ENCODE data around the gene F5.
"Not testable (repeated sequence)": the region's sequence is repeated elsewhere in the genome, so short reads cannot be mapped to it uniquely, and the experiment has no call there.

F5 gene

DNA sequence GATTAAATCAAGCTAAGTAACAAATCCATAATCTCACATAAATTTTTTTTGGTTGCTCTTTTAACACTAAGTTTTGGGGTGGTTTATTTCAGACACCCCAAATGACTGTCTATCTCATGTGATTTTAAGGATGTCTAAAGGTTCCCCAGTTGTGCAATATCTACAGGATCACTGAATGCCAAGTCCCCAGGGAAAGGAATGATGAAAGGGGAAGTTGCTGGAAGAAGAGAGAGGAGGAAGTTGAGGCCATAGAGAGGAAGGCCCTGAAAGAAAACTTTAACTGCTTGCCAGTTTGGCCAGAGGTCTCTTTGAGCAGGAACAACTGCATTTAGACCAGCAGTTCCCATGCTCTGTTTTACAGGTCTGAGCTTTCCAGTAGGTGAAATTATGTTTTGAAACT lies 73.1 kb downstream of the F5 start:
- no peaks in the 10 kb centered on the region for H3K27me3 ChIP-seq (replicated peaks; ENCODE audit: control insufficient read depth, insufficient read depth, low read length, poor library complexity, severe bottlenecking)
- no peaks in the 10 kb centered on the region for H3K36me3 ChIP-seq (ENCODE audit: control insufficient read depth, insufficient read depth, low read length)
- H3K27ac ChIP-seq (ENCODE audit: insufficient read depth, low read length, poor library complexity, severe bottlenecking): no peak overlapping the region
- no peak for DNase-seq
- H3K9me3 ChIP-seq (ENCODE audit: control insufficient read depth, low read length): no peaks in the 10 kb centered on the region
- peaks cover 5% of the 10 kb centered on the region for H3K4me1 ChIP-seq (ENCODE audit: control insufficient read depth, insufficient read depth, low read length, poor library complexity, severe bottlenecking)
- H3K4me3 ChIP-seq (ENCODE audit: insufficient read depth, low read depth, low read length, poor library complexity, severe bottlenecking): no peak overlapping the region

DNA sequence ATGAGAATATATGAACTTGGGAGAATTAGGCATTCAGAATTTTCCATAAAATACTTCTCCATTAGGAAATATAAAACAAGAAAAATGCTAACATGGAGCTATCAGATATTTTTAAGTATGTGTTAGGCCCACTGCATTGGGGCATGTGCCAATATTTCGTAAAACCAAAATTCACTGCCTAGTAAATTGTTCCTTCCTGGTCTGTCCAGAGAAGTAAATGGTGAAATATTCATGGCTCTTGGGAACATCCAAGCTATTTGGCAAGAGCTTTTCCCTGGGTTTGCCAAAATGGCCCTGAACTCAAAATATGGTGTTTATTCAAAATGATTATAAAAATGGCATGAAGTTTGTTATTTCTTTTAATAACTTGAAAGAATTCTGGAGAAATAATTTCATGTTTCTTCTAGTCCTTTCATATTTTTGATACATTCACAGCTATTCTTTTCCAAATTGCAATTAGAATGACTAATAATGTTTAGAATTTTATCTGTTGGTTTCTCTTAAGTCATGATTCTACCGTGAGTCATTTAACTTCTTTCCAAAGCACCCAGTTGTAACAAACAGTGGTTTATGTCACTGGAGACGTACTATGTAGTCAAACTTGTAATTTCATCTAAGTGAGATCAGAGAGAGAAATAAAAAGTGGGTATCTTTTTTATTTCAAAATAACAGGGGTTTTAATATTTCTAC lies 74.8 kb downstream of the F5 start:
- Histone ChIP-seq H3K27ac (ENCODE audit: insufficient read depth, low read length, poor library complexity, severe bottlenecking) (no peak overlapping the region), H3K4me1 (ENCODE audit: control insufficient read depth, insufficient read depth, low read length, poor library complexity, severe bottlenecking) (peaks cover 5% of the 10 kb centered on the region), H3K36me3 (ENCODE audit: control insufficient read depth, insufficient read depth, low read length) (no peaks in the 10 kb centered on the region), H3K27me3 (replicated peaks; ENCODE audit: control insufficient read depth, insufficient read depth, low read length, poor library complexity, severe bottlenecking) (no peaks in the 10 kb centered on the region), H3K4me3 (ENCODE audit: insufficient read depth, low read depth, low read length, poor library complexity, severe bottlenecking) (no peak overlapping the region), H3K9me3 (ENCODE audit: control insufficient read depth, low read length) (no peaks in the 10 kb centered on the region)
- DNase-seq: no peak

DNA sequence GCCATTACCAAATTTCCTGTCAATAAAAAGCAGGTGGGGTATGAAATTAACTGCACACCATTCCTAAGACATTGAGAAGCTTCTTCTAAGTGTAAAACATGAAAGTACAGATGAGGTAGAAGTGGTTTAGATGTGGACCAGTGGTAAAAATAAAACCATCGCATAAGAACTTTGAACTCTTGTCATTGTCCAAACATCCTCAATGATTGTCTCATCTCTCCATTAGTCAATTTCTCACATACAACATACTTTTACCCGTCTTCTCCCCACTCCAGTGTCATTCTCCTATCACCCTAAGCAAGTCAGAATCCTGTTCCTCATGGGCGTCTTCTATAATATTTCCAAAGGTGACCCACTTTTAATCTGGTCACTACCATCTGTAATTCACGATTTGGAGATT lies 76.2 kb downstream of the F5 start:
- H3K27me3 ChIP-seq (replicated peaks; ENCODE audit: control insufficient read depth, insufficient read depth, low read length, poor library complexity, severe bottlenecking): no peaks in the 10 kb centered on the region
- no peak overlapping the region for H3K4me3 ChIP-seq (ENCODE audit: insufficient read depth, low read depth, low read length, poor library complexity, severe bottlenecking)
- H3K4me1 ChIP-seq (ENCODE audit: control insufficient read depth, insufficient read depth, low read length, poor library complexity, severe bottlenecking): peaks cover 5% of the 10 kb centered on the region
- H3K9me3 ChIP-seq (ENCODE audit: control insufficient read depth, low read length): no peaks in the 10 kb centered on the region
- no peak for DNase-seq
- H3K27ac ChIP-seq (ENCODE audit: insufficient read depth, low read length, poor library complexity, severe bottlenecking): no peak overlapping the region
- H3K36me3 ChIP-seq (ENCODE audit: control insufficient read depth, insufficient read depth, low read length): no peaks in the 10 kb centered on the region

DNA sequence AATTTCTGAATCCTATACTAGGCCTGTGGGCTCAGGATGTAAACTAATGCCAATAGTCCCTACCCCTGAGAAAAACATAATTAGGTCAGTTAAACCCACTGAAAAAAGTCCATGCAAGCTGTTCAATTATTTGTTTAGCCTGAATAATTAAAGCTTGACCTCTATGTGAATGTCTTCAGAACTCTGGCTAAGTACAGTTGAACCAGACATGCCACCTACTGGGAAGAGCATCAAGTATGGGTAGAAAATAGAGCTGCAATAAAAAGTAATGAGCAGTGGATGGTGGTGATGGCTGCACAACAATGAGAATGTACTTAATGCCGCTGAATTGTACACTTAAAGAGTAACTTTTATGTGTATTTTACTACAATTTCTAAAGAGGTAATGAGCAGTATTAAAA lies 76.9 kb downstream of the F5 start:
- Histone ChIP-seq H3K9me3 (ENCODE audit: control insufficient read depth, low read length) (no peaks in the 10 kb centered on the region), H3K4me3 (ENCODE audit: insufficient read depth, low read depth, low read length, poor library complexity, severe bottlenecking) (no peak overlapping the region), H3K36me3 (ENCODE audit: control insufficient read depth, insufficient read depth, low read length) (no peaks in the 10 kb centered on the region), H3K27ac (ENCODE audit: insufficient read depth, low read length, poor library complexity, severe bottlenecking) (no peak overlapping the region), H3K4me1 (ENCODE audit: control insufficient read depth, insufficient read depth, low read length, poor library complexity, severe bottlenecking) (peaks cover 5% of the 10 kb centered on the region), H3K27me3 (replicated peaks; ENCODE audit: control insufficient read depth, insufficient read depth, low read length, poor library complexity, severe bottlenecking) (no peaks in the 10 kb centered on the region)
- no peak for DNase-seq

DNA sequence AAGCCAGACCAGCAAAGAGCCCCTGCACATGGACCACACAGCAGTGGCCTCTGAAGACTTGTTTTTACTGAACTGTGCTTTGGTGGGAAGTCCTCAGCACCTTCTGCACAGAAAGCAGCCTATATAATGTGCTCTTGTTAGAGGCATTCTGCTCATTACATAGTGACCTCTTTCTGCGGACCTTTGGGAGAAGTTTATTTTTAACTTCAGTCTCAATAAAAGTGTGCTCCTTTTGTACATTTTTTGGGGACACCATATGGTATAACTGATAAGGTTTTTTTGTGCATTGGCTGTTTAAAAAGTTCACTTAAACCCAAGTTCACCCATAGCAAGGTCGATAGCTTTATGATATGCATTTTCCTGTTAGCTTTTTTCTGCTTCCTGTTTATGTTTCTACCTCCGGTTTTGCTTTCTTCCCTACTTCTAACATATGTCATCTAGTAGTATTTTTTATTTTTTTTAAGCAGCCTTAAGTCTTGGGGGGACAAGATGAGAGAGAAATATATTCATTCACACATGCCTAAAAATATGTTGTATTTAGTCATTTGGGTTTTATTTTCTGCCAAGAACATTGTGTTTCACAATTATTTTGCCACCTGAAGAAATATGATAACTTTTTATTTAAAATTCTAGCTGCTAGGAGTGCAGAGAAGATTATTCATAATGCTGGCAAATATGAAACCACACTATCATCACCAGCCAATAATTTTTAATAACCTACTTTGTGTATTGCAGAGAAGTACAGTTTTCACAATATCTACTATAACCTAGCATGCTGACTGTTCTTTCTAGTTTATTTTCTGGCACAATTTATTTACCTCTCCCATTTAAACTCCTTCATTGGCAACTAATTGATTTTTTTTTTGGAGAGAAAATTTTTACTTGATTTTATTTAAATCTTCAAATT lies 77.6 kb downstream of the F5 start:
- Histone ChIP-seq H3K4me1 (ENCODE audit: control insufficient read depth, insufficient read depth, low read length, poor library complexity, severe bottlenecking) (peaks cover 5% of the 10 kb centered on the region), H3K27ac (ENCODE audit: insufficient read depth, low read length, poor library complexity, severe bottlenecking) (no peak overlapping the region), H3K27me3 (replicated peaks; ENCODE audit: control insufficient read depth, insufficient read depth, low read length, poor library complexity, severe bottlenecking) (no peaks in the 10 kb centered on the region), H3K9me3 (ENCODE audit: control insufficient read depth, low read length) (no peaks in the 10 kb centered on the region), H3K36me3 (ENCODE audit: control insufficient read depth, insufficient read depth, low read length) (no peaks in the 10 kb centered on the region), H3K4me3 (ENCODE audit: insufficient read depth, low read depth, low read length, poor library complexity, severe bottlenecking) (no peak overlapping the region)
- no peak for DNase-seq

DNA sequence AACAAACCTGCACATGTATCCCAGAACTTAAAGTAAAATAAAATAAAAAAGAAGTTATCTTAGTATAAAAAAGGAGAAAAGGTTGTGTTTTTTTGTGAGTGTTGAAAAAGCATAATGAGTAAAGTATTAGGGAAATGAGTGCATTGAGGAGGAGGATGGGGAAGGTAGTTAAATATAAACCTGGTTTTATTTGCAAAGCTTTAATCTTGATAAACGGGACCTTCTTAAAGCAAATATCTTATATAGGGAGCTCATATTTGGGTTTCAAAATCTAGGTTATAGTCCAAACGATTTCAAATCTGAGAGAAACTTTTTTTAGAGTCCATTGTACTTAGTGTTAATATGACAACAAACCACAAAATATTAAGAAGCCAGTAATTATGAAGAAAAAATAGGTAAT lies 78.9 kb downstream of the F5 start:
- Histone ChIP-seq H3K9me3 (ENCODE audit: control insufficient read depth, low read length) (no peaks in the 10 kb centered on the region), H3K4me3 (ENCODE audit: insufficient read depth, low read depth, low read length, poor library complexity, severe bottlenecking) (no peak overlapping the region), H3K27ac (ENCODE audit: insufficient read depth, low read length, poor library complexity, severe bottlenecking) (no peak overlapping the region), H3K27me3 (replicated peaks; ENCODE audit: control insufficient read depth, insufficient read depth, low read length, poor library complexity, severe bottlenecking) (no peaks in the 10 kb centered on the region), H3K4me1 (ENCODE audit: control insufficient read depth, insufficient read depth, low read length, poor library complexity, severe bottlenecking) (peaks cover 5% of the 10 kb centered on the region), H3K36me3 (ENCODE audit: control insufficient read depth, insufficient read depth, low read length) (no peaks in the 10 kb centered on the region)
- DNase-seq: no peak

DNA sequence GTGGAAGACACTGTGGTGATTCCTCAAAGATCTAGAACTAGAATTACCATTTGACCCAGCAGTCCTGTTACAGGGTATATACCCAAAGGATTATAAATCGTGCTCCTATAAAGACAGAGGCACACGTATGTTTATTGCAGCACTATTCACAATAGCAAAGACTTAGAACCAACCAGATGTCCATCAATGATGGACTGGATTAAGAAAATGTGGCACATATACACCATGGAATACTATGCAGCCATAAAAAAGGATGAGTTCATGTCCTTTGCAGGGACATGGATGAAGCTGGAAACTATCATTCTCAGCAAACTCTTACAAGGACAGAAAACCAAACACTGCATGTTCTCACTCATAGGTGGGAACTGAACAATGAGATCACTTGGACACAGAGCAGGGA lies 82.7 kb downstream of the F5 start:
- not testable (repeated sequence) for DNase-seq; H3K36me3 ChIP-seq (ENCODE audit: control insufficient read depth, insufficient read depth, low read length); H3K4me1 ChIP-seq (ENCODE audit: control insufficient read depth, insufficient read depth, low read length, poor library complexity, severe bottlenecking); H3K4me3 ChIP-seq (ENCODE audit: insufficient read depth, low read depth, low read length, poor library complexity, severe bottlenecking); H3K9me3 ChIP-seq (ENCODE audit: control insufficient read depth, low read length); H3K27ac ChIP-seq (ENCODE audit: insufficient read depth, low read length, poor library complexity, severe bottlenecking); H3K27me3 ChIP-seq (replicated peaks; ENCODE audit: control insufficient read depth, insufficient read depth, low read length, poor library complexity, severe bottlenecking)

DNA sequence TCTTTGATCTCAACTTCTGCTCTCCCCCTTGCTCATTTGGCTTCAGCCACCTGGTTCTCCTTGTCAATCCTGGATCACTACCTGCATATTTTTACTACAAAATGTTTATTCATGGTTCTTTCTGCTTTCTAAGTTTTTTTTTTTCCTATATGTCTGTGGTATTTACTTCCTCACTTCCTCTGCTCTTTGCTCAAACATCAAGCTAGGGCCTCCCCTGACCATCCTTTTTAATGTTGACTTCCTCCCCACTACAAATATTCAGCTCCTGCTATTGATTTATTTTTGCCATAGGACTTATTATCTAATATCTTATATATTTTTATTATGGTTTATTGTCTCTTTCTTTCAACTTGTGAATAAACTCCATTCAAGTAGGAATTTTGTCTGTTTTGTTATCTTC lies 86.5 kb downstream of the F5 start:
- Histone ChIP-seq H3K27ac (ENCODE audit: insufficient read depth, low read length, poor library complexity, severe bottlenecking) (no peak overlapping the region), H3K9me3 (ENCODE audit: control insufficient read depth, low read length) (no peaks in the 10 kb centered on the region), H3K27me3 (replicated peaks; ENCODE audit: control insufficient read depth, insufficient read depth, low read length, poor library complexity, severe bottlenecking) (no peaks in the 10 kb centered on the region), H3K4me3 (ENCODE audit: insufficient read depth, low read depth, low read length, poor library complexity, severe bottlenecking) (no peak overlapping the region), H3K4me1 (ENCODE audit: control insufficient read depth, insufficient read depth, low read length, poor library complexity, severe bottlenecking) (no peaks in the 10 kb centered on the region), H3K36me3 (ENCODE audit: control insufficient read depth, insufficient read depth, low read length) (no peaks in the 10 kb centered on the region)
- no peak for DNase-seq

DNA sequence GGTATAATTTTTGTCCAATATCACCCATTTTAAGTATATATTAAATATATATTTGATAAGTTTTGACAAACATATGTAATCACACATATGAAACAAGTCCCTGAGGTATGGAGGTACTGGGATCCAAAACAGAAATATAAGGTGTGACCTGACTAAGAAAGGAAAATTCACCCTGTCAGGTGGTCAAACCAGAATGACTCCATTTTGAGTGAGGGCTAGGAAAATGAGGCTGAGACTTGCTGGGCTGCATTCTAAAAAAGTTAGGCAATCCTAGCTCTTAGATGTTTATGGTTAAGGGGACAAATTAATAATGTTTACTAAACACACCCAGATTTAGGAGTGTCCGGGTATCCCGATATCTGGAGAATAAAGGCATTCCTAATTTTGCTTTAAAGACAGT lies 89.0 kb downstream of the F5 start:
- no peaks in the 10 kb centered on the region for H3K4me1 ChIP-seq (ENCODE audit: control insufficient read depth, insufficient read depth, low read length, poor library complexity, severe bottlenecking)

DNA sequence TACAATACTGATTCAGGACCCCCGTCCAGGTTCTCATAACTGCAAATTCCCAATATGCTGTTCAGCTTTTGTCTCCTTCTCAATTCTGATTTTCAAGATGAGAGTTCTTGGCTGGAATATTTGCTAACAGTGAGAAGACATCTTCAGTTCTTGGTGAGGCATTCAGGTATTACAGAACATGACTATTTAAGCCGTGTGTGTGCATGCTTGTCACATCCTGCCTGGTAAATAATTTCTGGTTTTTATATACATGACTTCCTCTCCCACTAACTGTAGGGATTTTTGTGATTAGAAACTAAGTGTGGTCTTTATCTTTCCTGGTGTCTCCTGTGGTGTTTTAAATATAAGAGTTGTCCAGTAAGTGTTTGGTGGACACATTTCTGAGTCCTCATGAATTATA lies 90.4 kb downstream of the F5 start:
- H3K9me3 ChIP-seq (ENCODE audit: control insufficient read depth, low read length): no peaks in the 10 kb centered on the region
- DNase-seq: no peak
- H3K27me3 ChIP-seq (replicated peaks; ENCODE audit: control insufficient read depth, insufficient read depth, low read length, poor library complexity, severe bottlenecking): no peaks in the 10 kb centered on the region
- no peaks in the 10 kb centered on the region for H3K36me3 ChIP-seq (ENCODE audit: control insufficient read depth, insufficient read depth, low read length)
- H3K27ac ChIP-seq (ENCODE audit: insufficient read depth, low read length, poor library complexity, severe bottlenecking): no peak overlapping the region
- no peaks in the 10 kb centered on the region for H3K4me1 ChIP-seq (ENCODE audit: control insufficient read depth, insufficient read depth, low read length, poor library complexity, severe bottlenecking)
- H3K4me3 ChIP-seq (ENCODE audit: insufficient read depth, low read depth, low read length, poor library complexity, severe bottlenecking): no peak overlapping the region

More for the DNA sequence above, 89.0 kb downstream of the F5 start:
- Histone ChIP-seq H3K27ac (ENCODE audit: insufficient read depth, low read length, poor library complexity, severe bottlenecking) (no peak overlapping the region), H3K4me3 (ENCODE audit: insufficient read depth, low read depth, low read length, poor library complexity, severe bottlenecking) (no peak overlapping the region), H3K27me3 (replicated peaks; ENCODE audit: control insufficient read depth, insufficient read depth, low read length, poor library complexity, severe bottlenecking) (no peaks in the 10 kb centered on the region), H3K36me3 (ENCODE audit: control insufficient read depth, insufficient read depth, low read length) (no peaks in the 10 kb centered on the region), H3K9me3 (ENCODE audit: control insufficient read depth, low read length) (no peaks in the 10 kb centered on the region)
- no peak for DNase-seq

All from effector memory CD4-positive, alpha-beta T cell (primary cell).